SU-DHL-6 (cell line): Measurements from ENCODE around the gene SPATA9.

ENCODE experiments used
- EZH2phosphoT487 ChIP-seq: fragments of 200-600 bp; sonication (generic), shearing (Covaris generic); conservative IDR thresholded peaks from 2 replicates; pipeline ENCODE4 v1.6.1; 2018; ENCODE audit warnings: mild to moderate bottlenecking, antibody characterized with exemption, low read length, moderate library complexity, mixed read lengths
- TF ChIP-seq, protein P1 (sequence below): fragments of 200-600 bp; sonication (generic); IDR thresholded peaks from one replicate; pipeline ENCODE4 v1.5.1; 2017; ENCODE audit warnings: antibody characterized with exemption, mild to moderate bottlenecking, low read length, moderate library complexity; ENCODE audit not compliant: insufficient read depth, poor library complexity, severe bottlenecking

- TF ChIP-seq, protein P1, sequence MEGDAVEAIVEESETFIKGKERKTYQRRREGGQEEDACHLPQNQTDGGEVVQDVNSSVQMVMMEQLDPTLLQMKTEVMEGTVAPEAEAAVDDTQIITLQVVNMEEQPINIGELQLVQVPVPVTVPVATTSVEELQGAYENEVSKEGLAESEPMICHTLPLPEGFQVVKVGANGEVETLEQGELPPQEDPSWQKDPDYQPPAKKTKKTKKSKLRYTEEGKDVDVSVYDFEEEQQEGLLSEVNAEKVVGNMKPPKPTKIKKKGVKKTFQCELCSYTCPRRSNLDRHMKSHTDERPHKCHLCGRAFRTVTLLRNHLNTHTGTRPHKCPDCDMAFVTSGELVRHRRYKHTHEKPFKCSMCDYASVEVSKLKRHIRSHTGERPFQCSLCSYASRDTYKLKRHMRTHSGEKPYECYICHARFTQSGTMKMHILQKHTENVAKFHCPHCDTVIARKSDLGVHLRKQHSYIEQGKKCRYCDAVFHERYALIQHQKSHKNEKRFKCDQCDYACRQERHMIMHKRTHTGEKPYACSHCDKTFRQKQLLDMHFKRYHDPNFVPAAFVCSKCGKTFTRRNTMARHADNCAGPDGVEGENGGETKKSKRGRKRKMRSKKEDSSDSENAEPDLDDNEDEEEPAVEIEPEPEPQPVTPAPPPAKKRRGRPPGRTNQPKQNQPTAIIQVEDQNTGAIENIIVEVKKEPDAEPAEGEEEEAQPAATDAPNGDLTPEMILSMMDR = no peak
- TF ChIP-seq EZH2phosphoT487 = no peak
These were observed 13.3 kb downstream of the SPATA9 start for GRCh38 chr5:95669540-95669939.
